Astrocyte of the cerebellum (primary cell): ENCODE results near the gene ADAM17.
"Not testable (repeated sequence)": the region's sequence is repeated elsewhere in the genome, so short reads cannot be mapped to it uniquely, and the experiment has no call there.

Source experiments
- DNase-seq: peaks from one replicate; pipeline ENCODE4 v3.0.0-alpha.2; 2011; ENCODE audit warnings: low read depth
- H3K4me3 ChIP-seq: 2 replicates; pipeline ENCODE4 v1.5.1; 2011; ENCODE audit warnings: mild to moderate bottlenecking, low read depth, low read length, moderate library complexity
- in situ Hi-C: cut with HindIII; loops from 2 replicates; pipeline ENCODE4 v1.10.0; 2017; ENCODE audit warnings: low sequenced_read_pairs
- TF ChIP-seq, protein P1 (sequence below): IDR thresholded peaks from 2 replicates; pipeline ENCODE4 v1.5.1; 2012; ENCODE audit warnings: low read length, low read depth, moderate library complexity, mild to moderate bottlenecking; ENCODE audit errors: missing control alignments

ADAM17 gene

DNA sequence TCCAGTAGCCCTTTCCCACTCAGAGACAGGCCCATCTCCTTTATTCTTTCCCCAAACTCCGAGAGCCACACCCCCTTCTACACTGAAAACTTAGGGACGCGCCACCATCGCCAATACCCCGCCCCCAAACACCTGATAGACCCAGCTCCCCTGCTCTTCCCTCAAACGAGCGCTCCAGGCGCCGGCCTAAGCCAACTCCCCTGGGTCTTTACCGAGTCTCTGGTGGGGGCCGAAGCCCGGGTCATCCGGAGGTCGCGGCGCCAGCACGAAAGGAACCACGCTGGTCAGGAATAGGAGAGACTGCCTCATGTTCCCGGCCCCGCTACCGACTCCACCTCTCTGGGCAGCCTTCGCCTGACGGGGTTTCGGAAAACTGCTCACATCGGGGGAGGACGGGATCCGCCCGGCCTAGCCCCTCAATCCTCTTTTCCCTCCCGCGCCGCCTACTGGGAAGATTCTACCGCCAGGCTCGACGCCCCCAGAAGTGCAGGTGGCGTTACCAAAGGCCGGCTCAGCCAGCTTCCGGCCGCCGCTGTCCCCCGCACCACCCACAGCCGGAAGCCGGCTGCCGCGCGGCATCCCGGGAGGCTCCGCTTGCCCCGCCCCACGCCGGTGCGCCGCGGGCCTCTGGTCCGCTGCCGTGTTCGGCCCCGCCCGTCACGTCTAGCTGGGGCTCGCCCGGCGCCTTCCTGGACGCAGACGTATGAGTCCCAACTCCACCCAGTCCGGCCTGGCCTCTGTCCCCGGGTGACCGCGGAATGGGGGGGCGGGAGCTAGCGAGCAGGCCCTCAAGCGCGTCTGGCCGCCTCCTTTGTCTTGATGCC is at the start of gene ADAM17:
Gene ADAM17, minus strand, starts transcription at position 534 of the 824 bp plus-strand sequence. Its CDS starts 225 bp downstream, at position 309.
- peak within 1 kb of the TSS; percentile 88 for H3K4me3 ChIP-seq
- DNase-seq, result peak; percentile 91
- TF ChIP-seq, protein P1, sequence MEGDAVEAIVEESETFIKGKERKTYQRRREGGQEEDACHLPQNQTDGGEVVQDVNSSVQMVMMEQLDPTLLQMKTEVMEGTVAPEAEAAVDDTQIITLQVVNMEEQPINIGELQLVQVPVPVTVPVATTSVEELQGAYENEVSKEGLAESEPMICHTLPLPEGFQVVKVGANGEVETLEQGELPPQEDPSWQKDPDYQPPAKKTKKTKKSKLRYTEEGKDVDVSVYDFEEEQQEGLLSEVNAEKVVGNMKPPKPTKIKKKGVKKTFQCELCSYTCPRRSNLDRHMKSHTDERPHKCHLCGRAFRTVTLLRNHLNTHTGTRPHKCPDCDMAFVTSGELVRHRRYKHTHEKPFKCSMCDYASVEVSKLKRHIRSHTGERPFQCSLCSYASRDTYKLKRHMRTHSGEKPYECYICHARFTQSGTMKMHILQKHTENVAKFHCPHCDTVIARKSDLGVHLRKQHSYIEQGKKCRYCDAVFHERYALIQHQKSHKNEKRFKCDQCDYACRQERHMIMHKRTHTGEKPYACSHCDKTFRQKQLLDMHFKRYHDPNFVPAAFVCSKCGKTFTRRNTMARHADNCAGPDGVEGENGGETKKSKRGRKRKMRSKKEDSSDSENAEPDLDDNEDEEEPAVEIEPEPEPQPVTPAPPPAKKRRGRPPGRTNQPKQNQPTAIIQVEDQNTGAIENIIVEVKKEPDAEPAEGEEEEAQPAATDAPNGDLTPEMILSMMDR, result peak; percentile 30
- in situ Hi-C loops, result no loop called here

- TF ChIP-seq, protein P1, result no peak
- in situ Hi-C loops, result no loop called here
- no peak for DNase-seq
- H3K4me3 ChIP-seq, result no peak overlapping the region
Measured at GRCh38 chr2:9602412-9602811, 46.8 kb upstream of the ADAM17 start.

GRCh38 chr2:9601397-9601796 is 45.8 kb upstream of the ADAM17 start:
- in situ Hi-C loops, result no loop called here

GRCh38 chr2:9599430-9599829 is 43.8 kb upstream of the ADAM17 start:
- no peak overlapping the region for H3K4me3 ChIP-seq
- in situ Hi-C loops, result no loop called here
- TF ChIP-seq, protein P1, result no peak

More at GRCh38 chr2:9601397-9601796, 45.8 kb upstream of the ADAM17 start:
- H3K4me3 ChIP-seq, result no peak overlapping the region
- TF ChIP-seq, protein P1, result no peak
- DNase-seq, result no peak

GRCh38 chr2:9596621-9597311 is 41.1 kb upstream of the ADAM17 start:
- DNase-seq, result no peak
- no peak overlapping the region for H3K4me3 ChIP-seq
- in situ Hi-C loops, result no loop called here
- TF ChIP-seq, protein P1, result no peak

More at GRCh38 chr2:9599430-9599829, 43.8 kb upstream of the ADAM17 start:
- no peak for DNase-seq

DNA sequence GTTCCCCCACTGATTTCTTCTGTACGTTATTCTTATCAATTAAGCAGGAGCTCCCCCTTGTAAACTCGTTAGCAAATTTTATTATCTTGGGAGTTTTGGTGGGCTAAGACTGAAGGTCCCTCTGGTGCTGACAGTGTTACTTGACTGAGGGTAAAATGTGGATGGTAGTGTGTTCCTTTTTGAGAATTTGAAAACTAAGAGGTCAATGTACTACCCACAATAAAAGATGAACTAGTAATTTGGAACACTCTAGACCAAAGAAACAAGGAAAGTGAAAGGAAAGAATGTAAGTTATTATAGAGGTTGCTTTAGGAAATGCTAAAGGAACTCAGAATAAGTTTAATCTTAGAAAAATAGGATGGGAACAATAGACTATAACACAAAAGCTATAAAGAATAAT is 40.1 kb upstream of the ADAM17 start:
- H3K4me3 ChIP-seq, result no peak overlapping the region
- in situ Hi-C loops, result no loop called here
- TF ChIP-seq, protein P1, result no peak
- DNase-seq, result no peak

- DNase-seq, H3K4me3 ChIP-seq, in situ Hi-C loops: not testable (repeated sequence)
Measured at GRCh38 chr2:9595256-9595655, 39.6 kb upstream of the ADAM17 start.
